Hepatocyte (in vitro differentiated cells): Measurements from ENCODE around the gene GAL. TPM values are rescaled to one million over a fixed set of nuclear protein-coding genes. Genes with fewer than 3 reads are reported as not detected.

Experiments used
- DNase-seq: peaks from one replicate; pipeline ENCODE4 v3.0.0-alpha.2; 2016; ENCODE audit warnings: low spot score
- H2AFZ ChIP-seq: fragments of 200-600 bp; sonication (generic); 2 replicates; pipeline ENCODE4 v1.6.0; 2016; ENCODE audit warnings: antibody characterized with exemption, mild to moderate bottlenecking
- H3K27ac ChIP-seq: fragments of 200-600 bp; sonication (generic); 2 replicates; pipeline ENCODE4 v1.5.1; 2016; ENCODE audit warnings: mild to moderate bottlenecking
- H3K27me3 ChIP-seq: fragments of 200-600 bp; sonication (generic); 2 replicates; pipeline ENCODE4 v1.6.1; 2016
- H3K36me3 ChIP-seq: fragments of 200-600 bp; sonication (generic); replicated peaks from 2 replicates; pipeline ENCODE4 v1.5.1; 2016; ENCODE audit warnings: low read depth; ENCODE audit not compliant: insufficient read depth
- H3K4me1 ChIP-seq: fragments of 200-600 bp; sonication (generic); 2 replicates; pipeline ENCODE4 v1.5.1; 2016; ENCODE audit warnings: mild to moderate bottlenecking, moderate library complexity; ENCODE audit not compliant: insufficient read depth
- H3K4me2 ChIP-seq: fragments of 200-600 bp; sonication (generic); 2 replicates; pipeline ENCODE4 v1.6.0; 2016
- H3K4me3 ChIP-seq: fragments of 200-600 bp; sonication (generic); 2 replicates; pipeline ENCODE4 v1.5.1; 2016; ENCODE audit warnings: mild to moderate bottlenecking
- H3K79me2 ChIP-seq: fragments of 200-600 bp; sonication (generic); 2 replicates; pipeline ENCODE4 v1.6.0; 2017; ENCODE audit warnings: mild to moderate bottlenecking
- H3K9me2 ChIP-seq: fragments of 200-600 bp; sonication (generic); replicated peaks from 2 replicates; pipeline ENCODE4 v1.6.0; 2017; ENCODE audit warnings: mild to moderate bottlenecking; ENCODE audit not compliant: insufficient read depth
- H3K9me3 ChIP-seq: fragments of 200-600 bp; sonication (generic); 2 replicates; pipeline ENCODE4 v1.5.1; 2016; ENCODE audit warnings: low read depth, mild to moderate bottlenecking
- H4K20me1 ChIP-seq: fragments of 200-600 bp; sonication (generic); 2 replicates; pipeline ENCODE4 v1.6.0; 2016; ENCODE audit warnings: mild to moderate bottlenecking; ENCODE audit not compliant: insufficient read depth, poor library complexity, severe bottlenecking
- EZH2 ChIP-seq: fragments of 200-600 bp; sonication (generic); IDR thresholded peaks from 2 replicates; pipeline ENCODE4 v1.6.1; 2016; ENCODE audit warnings: antibody characterized with exemption, mild to moderate bottlenecking, borderline replicate concordance
- EZH2phosphoT487 ChIP-seq: fragments of 200-600 bp; sonication (generic); IDR thresholded peaks from one replicate; pipeline ENCODE4 v1.6.1; 2018; ENCODE audit warnings: antibody characterized with exemption, mild to moderate bottlenecking, low read depth, moderate library complexity; ENCODE audit not compliant: unreplicated experiment, severe bottlenecking
- WGBS: methylation state at CpG from one replicate; pipeline ENCODE4 v1.1.6; 2016; ENCODE audit warnings: low lambda C conversion rate; ENCODE audit errors: missing lambda C conversion rate; 5-methylcytosine and 5-hydroxymethylcytosine counted together
- polyA plus RNA-seq: library from polyadenylated mRNA; unstranded; fragments of >200 nt; fragmentation: Nextera tagmentation; extraction: Ambion mirVana; gene quantifications from 2 replicates; pipeline ENCODE4 v1.2.1, GENCODE V29; 2016
- total RNA-seq: library from RNA; depleted of rRNA; stranded (reverse); fragments of >200 nt; gene quantifications from 2 replicates; pipeline ENCODE4 v1.2.3, GENCODE V29; 2014
- TF ChIP-seq, protein P1 (sequence below): fragments of 200-600 bp; sonication (generic); IDR thresholded peaks from 2 replicates; pipeline ENCODE4 v1.5.1; 2016; ENCODE audit warnings: antibody characterized with exemption, mild to moderate bottlenecking; ENCODE audit not compliant: poor library complexity

Gene GAL
- total and polyA plus RNA-seq, 2 experiments from 2014 or later = 1.7 to 15.3 TPM

DNA sequence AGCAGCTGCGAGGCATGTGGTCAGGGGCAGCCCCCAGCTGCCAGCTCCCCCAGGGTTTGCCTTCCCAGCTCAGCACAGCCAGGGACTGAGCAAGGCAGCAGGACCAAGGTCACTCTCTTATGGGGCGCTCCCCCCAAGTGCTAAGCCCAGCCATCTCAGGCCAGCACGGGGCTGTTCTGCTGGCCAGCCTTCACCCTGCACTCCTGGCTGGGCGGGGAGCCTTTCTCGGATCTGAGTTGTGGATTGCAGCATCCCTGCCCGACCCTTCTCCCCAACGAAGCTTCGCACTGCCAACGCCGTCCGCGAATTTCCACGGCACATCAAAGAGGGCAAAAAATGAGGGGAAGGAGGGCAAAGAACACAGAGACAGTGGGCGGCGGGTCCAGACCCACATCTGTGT is 42.5 kb upstream of the GAL start:
- no peak for DNase-seq
- TF ChIP-seq, protein P1, sequence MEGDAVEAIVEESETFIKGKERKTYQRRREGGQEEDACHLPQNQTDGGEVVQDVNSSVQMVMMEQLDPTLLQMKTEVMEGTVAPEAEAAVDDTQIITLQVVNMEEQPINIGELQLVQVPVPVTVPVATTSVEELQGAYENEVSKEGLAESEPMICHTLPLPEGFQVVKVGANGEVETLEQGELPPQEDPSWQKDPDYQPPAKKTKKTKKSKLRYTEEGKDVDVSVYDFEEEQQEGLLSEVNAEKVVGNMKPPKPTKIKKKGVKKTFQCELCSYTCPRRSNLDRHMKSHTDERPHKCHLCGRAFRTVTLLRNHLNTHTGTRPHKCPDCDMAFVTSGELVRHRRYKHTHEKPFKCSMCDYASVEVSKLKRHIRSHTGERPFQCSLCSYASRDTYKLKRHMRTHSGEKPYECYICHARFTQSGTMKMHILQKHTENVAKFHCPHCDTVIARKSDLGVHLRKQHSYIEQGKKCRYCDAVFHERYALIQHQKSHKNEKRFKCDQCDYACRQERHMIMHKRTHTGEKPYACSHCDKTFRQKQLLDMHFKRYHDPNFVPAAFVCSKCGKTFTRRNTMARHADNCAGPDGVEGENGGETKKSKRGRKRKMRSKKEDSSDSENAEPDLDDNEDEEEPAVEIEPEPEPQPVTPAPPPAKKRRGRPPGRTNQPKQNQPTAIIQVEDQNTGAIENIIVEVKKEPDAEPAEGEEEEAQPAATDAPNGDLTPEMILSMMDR = no peak
- Histone ChIP-seq H3K36me3 (no peaks in the 10 kb centered on the region), H4K20me1 (no peaks in the 10 kb centered on the region), H3K27me3 (no peaks in the 10 kb centered on the region), H3K4me2 (no peak overlapping the region), H3K4me3 (no peak overlapping the region), H3K27ac (no peak overlapping the region), H3K9me3 (no peaks in the 10 kb centered on the region), H2AFZ (no peak overlapping the region), H3K79me2 (no peaks in the 10 kb centered on the region), H3K9me2 (no peaks in the 10 kb centered on the region), H3K4me1 (no peaks in the 10 kb centered on the region)
- WGBS = 86% methylated on average over 15 of the region's 15 CpGs

GRCh38 chr11:68643585-68643984 is 40.8 kb upstream of the GAL start:
- WGBS = 45% methylated on average over 12 of the region's 12 CpGs
- Histone ChIP-seq H3K4me1 (no peaks in the 10 kb centered on the region), H3K36me3 (no peaks in the 10 kb centered on the region), H3K27me3 (no peaks in the 10 kb centered on the region), H3K4me2 (no peak overlapping the region), H3K27ac (no peak overlapping the region), H4K20me1 (no peaks in the 10 kb centered on the region), H3K9me2 (no peaks in the 10 kb centered on the region), H2AFZ (no peak overlapping the region), H3K79me2 (no peaks in the 10 kb centered on the region), H3K9me3 (no peaks in the 10 kb centered on the region), H3K4me3 (no peak overlapping the region)
- peak; percentile 5 for DNase-seq
- TF ChIP-seq EZH2phosphoT487 = no peak
- TF ChIP-seq, protein P1 = no peak
- TF ChIP-seq EZH2 = no peak

GRCh38 chr11:68646832-68647231 is 37.5 kb upstream of the GAL start:
- Histone ChIP-seq H3K4me2 (no peak overlapping the region), H2AFZ (no peak overlapping the region), H3K27me3 (no peaks in the 10 kb centered on the region), H3K36me3 (no peaks in the 10 kb centered on the region), H3K79me2 (no peaks in the 10 kb centered on the region), H3K4me1 (no peaks in the 10 kb centered on the region), H3K9me3 (no peaks in the 10 kb centered on the region), H3K27ac (no peak overlapping the region), H3K9me2 (no peaks in the 10 kb centered on the region), H3K4me3 (no peak overlapping the region), H4K20me1 (no peaks in the 10 kb centered on the region)
- DNase-seq = no peak
- WGBS = 89% methylated on average over 1 of the region's 1 CpG
- TF ChIP-seq, protein P1 = no peak
- no peak for TF ChIP-seq EZH2phosphoT487
- no peak for TF ChIP-seq EZH2
